Nucleus accumbens (tissue), 56 donors: ENCODE results near the gene ADPGK.
A peak's percentile ranks its signal among the peaks of the same experiment; 100 is the strongest.

ENCODE experiments used
- DNase-seq, 56 donors: peaks; one replicate each; lab custom pipeline; 2025; lab: John Stamatoyannopoulos, UW

ADPGK gene

DNA sequence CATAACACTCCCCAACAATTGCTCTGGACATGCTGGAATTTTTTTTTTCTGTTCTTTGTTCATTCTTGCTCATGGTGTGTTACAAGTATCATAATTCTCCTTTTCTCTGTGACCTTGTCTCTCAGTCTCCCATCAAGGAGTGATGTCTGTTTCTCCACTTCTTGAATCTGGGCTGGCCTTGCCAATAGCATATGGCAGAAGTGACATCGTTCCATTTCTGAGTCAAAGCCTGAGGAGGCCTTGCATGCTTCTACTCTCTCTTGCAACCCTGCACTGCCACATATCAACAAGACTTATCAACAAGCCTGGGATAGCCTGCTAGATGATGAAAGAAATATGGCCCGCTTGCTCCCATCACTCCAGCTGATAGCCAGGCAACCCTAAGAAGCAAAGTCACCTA lies 8.9 kb upstream of the ADPGK start:
- no peak for DNase-seq

DNA sequence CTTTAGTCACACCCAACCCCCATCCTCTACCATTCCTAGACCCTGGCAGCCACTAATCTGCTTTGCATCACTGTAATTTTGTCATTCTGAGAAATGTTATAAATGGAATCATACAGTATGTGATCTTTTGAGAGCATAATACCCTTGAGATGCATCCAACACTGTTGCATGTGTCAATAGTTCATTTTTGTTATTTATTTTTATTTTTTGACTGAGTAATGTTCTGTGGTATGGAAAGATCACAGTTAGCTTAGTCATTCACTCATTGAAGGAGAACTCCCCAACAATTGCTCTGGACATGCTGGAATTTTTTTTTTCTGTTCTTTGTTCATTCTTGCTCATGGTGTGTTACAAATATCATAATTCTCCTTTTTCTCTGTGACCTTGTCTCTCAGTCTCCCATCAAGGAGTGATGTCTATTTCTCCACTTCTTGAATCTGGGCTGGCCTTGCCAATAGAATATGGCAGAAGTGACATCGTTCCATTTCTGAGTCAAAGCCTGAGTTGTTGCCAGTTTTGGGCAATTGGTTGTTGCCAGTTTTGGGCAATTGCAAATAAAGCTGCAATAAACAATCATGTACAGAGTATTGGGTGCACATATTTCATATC lies 6.8 kb upstream of the ADPGK start:
- no peak for DNase-seq

DNA sequence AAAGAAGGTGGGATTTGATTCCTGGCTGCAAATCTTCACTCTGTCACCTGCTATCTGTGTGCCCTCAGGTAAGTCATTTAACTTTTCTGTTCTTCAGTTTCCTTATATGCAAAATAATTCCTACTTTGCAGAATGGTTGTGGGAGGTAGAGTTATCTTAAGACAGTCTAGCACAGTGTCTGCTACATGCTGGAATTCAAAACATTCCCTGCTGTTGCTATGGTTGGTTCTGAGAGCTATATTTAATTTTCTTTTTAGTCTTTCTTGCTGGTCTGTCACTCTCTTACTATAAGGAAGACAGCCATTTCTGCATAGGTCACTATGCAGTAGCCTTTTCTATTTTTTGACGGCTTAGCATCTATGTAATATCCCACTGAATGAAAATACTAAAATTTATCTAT lies 4.0 kb upstream of the ADPGK start:
- no peak for DNase-seq

DNA sequence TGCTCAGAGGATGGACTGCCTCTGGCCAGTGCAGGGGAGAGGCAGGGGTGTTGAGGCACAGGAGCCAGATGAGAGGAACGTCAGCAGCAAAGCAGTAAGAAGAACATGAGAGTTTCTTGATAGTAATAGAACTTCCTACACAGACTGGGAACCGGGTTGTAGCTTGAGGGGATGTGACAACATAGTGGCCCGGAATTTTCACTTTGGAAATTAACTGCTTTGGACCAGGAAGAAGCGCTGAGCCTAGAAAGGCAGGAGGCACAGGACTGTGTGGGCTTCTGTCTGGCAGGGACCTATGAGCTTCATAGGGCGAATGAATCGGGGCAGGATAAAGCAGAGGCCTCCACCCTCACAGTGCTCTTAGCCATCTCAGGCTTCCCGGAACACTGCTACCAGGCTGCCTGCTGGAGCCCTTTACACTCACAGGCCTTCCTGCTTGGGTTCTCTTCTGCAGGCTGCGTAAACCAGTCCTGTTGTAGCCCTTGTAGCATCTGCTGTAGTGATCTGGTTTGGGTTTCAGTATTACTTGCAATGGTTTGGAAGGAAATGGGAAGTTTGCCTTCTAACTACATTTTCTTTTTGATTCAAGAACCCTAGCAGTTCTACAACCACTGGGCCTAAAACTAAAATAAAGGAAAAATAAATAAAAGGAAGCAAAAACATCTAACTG lies 3.3 kb upstream of the ADPGK start:
- DNase-seq: peak in 2 of 56 donors; percentile 3 to 21

DNA sequence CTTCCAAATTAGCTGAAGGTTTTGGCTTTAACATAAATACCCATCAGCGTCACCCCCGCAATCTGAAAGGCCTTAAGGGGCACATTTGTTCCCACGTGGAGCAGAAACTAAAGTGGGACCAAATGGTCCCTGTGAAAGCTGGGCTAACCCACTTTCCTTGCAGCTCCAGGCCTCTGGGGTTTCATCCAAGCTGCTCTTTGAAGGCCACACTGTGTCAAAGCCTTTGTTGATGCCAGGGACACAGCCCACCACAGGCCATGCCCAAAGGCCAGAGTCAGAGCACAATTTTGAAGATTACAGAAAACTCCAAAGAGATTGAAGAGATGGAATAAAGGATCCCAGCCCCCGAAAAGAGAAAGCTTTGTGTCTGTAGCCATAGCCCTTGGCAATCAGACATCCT lies 2.7 kb upstream of the ADPGK start:
- DNase-seq: peak in 18 of 56 donors; percentile 1 to 43 (median 19)

GRCh38 chr15:72785841-72786240 lies 2.3 kb upstream of the ADPGK start:
- DNase-seq: peak in 1 of 56 donors; percentile 32

DNA sequence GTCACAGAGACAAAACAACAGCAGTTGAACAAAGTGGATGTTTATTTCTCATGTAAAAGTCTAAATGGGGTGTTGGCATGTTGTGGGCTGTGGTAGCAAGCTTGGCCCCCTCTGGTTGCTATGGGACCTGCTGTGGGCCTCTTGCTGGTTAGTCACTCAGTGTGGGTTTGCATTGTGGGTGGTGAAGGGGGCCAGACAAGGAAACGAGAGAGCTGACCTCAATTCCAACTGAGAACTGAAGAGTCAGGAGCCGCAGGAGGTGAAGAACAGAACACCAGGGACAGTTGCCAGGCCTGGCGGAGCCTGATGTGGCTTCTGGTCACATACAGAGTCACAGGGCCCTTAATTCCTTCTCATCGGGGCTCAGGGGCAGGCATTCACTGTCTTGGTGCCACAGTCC lies 1.9 kb upstream of the ADPGK start:
- peak in 23 of 56 donors; percentile 8 to 61 (median 33) for DNase-seq

- no peak for DNase-seq
Measured at GRCh38 chr15:72784456-72784876, 908 bp upstream of the ADPGK start.

DNA sequence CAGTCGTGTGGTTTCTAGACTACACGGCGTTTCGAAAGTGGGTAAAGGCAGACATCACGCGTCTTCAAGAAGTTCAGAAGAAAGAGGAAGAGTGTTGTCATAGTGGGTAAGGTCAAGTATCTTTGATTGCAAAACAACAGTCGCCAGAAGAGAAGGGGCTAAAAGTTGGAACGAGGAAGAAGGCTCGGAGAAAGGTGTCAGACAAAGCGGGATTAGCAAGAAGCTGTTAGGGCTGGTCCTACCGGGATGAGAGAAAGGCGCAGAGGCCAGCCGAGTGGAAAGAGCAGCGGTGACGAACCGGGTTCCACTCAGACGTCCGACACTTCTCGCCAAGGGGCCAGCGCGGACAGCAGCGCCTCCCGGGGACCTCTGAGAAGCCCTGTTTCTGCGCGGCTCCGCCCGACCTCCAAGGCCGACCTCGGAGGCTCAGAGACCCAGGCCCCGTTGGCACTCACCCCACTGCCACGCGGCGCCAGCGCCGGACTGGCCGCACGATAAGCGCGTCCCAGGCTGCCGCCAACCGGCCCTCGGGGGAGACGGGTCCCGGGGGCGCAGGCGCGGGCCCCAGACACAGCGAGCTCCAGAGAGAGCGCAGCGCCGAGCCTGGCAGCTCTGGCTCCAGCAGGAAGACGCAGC lies 436 bp downstream of the ADPGK start:
- DNase-seq: peak in 16 of 56 donors; percentile 33 to 76 (median 61)

- DNase-seq: no peak
Measured at GRCh38 chr15:72782274-72783003, 1.1 kb downstream of the ADPGK start.

GRCh38 chr15:72781631-72782030 lies 1.9 kb downstream of the ADPGK start:
- DNase-seq: no peak

- no peak for DNase-seq
Measured at GRCh38 chr15:72778796-72779195, 4.8 kb downstream of the ADPGK start.

DNA sequence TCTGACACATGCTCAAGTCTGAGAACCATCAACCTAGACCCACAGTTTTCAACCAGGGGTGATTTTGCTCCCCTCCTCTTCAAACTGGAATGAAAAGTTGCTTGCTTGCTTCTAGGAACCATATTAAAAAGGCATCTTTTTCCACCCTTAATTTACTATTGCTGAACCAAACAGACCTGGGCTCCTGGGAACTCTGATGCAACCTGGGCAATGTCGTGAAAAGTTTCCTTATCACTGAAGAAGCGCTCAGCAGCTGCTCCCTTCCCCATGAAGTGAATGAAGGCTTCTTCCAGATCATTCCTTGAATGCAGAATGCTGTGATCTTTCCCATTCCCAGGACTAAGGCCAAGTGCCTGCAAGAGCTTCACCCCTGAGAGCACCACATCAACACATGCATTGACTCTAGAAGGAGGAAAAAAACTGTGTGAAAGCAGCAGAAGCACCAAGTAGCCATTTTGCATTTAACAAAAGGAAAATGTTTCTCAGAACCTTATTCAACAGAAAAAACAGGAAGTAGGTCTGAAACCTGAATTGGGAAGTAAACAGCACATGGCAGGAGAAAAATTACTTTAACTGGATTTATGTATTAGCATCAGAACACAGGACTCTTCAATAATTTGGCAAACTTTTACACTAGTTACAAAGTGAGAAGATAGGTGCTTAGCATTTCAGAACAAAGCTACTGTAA lies 8.7 kb downstream of the ADPGK start:
- DNase-seq: no peak

DNA sequence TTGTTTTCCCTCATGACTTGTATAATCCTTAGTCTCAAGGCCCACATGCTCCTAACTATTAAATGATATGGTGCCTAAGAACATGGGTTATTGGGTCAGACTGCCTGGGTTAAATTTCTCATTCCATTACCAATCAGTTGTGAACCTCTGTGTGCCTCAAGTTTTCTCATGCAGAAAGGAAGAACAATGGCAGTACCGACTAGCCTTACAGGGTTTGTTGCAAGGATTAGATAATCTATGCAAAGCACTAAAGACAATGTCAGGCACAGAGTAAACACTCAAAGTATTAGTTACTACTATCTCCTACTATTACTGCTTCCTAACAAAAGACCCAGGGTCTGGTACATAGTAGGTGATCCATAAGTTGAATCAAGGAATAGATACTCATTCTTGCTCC lies 12.2 kb downstream of the ADPGK start:
- DNase-seq: no peak

DNA sequence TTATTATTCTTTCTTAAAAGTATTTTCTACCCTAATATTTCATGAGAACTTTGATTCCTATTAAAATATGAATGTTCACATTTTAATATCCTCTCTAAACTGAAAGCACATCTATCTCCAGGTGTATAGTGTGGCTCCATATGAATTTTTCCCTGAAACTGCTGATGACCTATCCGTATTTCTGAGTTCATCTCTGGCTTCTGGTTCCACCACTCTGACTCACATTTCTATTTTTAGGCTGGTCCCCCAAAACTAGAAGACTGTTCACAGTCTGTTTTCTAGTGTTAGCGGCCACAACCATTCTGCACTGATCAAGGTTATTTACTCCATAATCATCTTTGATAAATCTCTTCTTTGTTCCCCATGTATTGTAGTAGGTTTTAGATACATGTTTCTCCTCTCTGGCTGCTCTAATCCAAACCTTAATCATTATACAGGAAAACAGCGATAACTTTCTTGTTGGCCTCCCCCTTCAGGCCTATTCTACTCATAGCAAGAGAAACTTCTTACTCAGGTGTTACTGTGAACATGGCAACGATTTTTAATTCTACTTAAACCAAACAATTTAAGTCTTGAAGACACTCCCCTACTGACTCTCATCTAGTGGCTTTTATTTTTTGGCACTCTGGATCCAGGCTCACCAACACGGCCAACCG lies 12.8 kb downstream of the ADPGK start:
- no peak for DNase-seq

DNA sequence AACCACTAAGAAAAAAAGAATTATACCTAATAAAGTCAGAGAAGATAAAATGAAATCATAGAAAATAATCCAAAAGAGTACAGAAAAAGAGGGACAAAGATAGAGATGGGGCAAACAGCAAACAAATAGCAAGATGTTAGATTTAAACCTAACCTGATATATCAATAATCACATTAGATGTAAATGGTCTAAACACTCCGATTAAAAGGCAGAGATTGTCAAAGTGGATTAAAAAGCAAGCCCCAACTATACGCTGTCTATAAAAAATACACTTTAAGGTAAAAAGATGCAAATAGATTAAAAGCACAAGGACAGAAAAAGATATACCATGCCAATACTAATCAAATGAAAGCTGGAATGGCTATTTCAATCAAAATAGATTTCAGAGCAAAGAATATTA lies 16.8 kb downstream of the ADPGK start:
- DNase-seq: no peak

DNA sequence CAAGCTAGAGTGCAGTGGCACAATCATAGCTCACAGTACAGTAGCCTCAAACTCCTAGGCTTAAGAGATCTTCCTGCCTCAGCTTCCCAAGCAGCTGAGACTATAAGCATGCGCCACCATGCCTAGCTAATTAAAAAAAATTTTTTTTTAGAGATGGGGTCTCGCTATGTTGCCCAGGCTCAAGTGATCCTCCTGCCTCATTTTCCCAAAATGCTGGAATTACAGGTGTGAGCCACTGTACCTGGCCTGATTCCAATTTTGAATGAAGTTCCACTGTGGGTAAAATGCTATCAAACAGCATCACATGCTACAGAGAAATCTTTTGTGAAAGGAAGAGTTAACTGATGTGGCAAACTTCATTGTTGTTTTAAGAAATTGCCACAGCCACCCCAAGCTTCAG lies 17.5 kb downstream of the ADPGK start:
- DNase-seq: no peak

GRCh38 chr15:72764656-72765055 lies 18.9 kb downstream of the ADPGK start:
- no peak for DNase-seq

GRCh38 chr15:72760590-72761260 lies 22.8 kb downstream of the ADPGK start:
- DNase-seq: no peak

GRCh38 chr15:72758182-72758581 lies 25.4 kb downstream of the ADPGK start:
- DNase-seq: no peak
